Neuron (in vitro differentiated cells): ENCODE data around the gene WDR5.
A peak's percentile ranks its signal among the peaks of the same experiment; 100 is the strongest.

Experiments used
- H2AFZ ChIP-seq: one replicate; pipeline ENCODE4 v1.6.1; 2013; ENCODE audit warnings: low read depth, mild to moderate bottlenecking, inconsistent platforms, low read length, moderate library complexity
- H3K27me3 ChIP-seq: one replicate; pipeline ENCODE4 v1.6.1; 2013; ENCODE audit warnings: low read length; ENCODE audit not compliant: insufficient read depth
- H3K36me3 ChIP-seq: one replicate; pipeline ENCODE4 v1.6.1; 2013; ENCODE audit warnings: low read length; ENCODE audit not compliant: insufficient read depth
- H3K4me1 ChIP-seq: one replicate; pipeline ENCODE4 v1.6.1; 2013; ENCODE audit warnings: low read length; ENCODE audit not compliant: insufficient read depth
- H3K4me3 ChIP-seq: 2 replicates; pipeline ENCODE4 v1.5.1; 2013; ENCODE audit warnings: mild to moderate bottlenecking, low read length, moderate library complexity
- H3K9me3 ChIP-seq: one replicate; pipeline ENCODE4 v1.6.1; 2013; ENCODE audit warnings: low read length

Gene WDR5

DNA sequence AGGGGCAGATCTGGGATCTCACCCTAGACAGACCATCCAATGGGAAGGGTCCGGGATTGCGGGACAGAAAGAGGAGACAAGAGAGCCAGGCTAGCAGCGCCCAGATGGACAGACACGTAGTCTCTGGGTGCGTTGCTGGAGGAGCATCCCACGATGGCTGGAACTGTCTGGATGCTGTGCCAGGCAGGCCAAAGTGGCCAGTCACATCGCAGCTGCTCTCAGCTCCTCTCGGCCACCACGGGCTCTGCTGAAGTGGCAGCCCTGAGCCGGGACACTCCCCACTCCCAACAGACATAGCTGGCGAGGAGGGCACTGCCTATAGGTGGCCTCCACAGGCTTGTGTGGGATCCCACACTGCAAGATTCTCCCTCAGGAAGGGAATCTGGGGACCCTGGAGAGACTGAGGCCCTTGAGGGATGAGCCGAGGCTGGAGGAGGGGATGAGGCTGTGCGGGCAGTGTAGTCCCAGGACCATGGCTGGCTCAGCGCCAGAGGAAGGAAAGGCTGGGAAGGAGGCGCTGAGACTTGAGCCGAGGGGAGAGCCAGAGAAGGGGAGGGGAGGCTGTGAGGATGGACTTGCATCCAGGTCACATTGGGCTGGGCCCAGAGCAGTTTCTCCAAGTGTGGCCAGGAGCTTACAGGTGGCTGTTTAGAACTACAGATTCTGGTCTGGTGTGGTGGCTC lies 10.3 kb upstream of the WDR5 start:
- H3K4me1 ChIP-seq, result peaks cover 4% of the 10 kb centered on the region
- H3K4me3 ChIP-seq, result no peak overlapping the region
- H3K36me3 ChIP-seq, result no peaks in the 10 kb centered on the region
- no peaks in the 10 kb centered on the region for H3K9me3 ChIP-seq
- H2AFZ ChIP-seq, result no peak overlapping the region
- H3K27me3 ChIP-seq, result peaks cover 3% of the 10 kb centered on the region

DNA sequence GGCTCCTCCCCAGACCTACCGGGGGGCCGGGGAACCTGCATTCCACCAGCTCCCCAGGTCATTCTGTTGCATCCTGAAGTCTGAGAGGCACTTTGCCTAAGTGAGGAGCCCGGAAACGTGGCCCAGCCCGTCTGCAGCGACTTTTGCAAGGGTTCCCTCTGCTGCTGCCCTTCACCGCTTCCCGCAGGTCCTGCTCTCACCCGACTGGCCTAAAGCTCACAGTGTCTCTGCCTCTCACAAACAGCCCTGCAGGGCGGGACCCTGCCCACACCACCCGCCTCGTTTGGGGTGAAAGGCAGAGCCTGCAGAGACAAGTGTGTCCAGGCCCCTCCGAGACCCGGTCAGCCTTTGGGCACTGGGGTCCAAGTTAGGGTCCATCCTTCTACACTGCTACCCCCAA lies 9.5 kb upstream of the WDR5 start:
- Histone ChIP-seq H3K27me3 (peaks cover 3% of the 10 kb centered on the region), H3K4me1 (peaks cover 4% of the 10 kb centered on the region), H3K9me3 (no peaks in the 10 kb centered on the region), H3K36me3 (no peaks in the 10 kb centered on the region), H2AFZ (no peak overlapping the region), H3K4me3 (no peak overlapping the region)

DNA sequence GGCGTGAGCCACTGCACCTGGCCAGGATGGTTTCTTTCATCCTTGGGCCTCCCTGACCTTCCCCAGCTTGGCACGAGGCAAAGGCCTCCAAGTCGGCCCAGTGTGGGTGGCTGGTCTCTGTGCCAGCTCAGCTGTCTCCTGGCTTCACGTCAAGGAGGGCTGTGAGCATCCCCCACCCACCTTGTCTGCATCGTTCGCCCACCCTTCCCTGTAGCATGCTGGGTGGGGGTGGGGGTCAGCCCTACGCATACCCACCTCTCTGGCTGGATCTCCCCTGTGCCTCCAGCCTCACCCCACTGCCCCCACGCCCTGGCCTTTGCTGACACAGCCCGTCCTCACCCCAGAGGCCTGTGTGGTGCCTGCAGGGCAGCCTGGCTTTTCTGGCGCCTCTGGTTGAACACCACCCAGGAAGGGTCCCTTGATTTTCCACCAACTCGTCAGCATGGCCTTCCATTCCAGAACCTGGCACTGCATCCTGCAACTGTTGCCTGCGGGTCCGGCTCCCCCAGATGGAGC lies 8.8 kb upstream of the WDR5 start:
- Histone ChIP-seq H3K4me1 (peaks cover 4% of the 10 kb centered on the region), H3K27me3 (peaks cover 3% of the 10 kb centered on the region), H3K9me3 (no peaks in the 10 kb centered on the region), H3K4me3 (no peak overlapping the region), H3K36me3 (no peaks in the 10 kb centered on the region), H2AFZ (no peak overlapping the region)

DNA sequence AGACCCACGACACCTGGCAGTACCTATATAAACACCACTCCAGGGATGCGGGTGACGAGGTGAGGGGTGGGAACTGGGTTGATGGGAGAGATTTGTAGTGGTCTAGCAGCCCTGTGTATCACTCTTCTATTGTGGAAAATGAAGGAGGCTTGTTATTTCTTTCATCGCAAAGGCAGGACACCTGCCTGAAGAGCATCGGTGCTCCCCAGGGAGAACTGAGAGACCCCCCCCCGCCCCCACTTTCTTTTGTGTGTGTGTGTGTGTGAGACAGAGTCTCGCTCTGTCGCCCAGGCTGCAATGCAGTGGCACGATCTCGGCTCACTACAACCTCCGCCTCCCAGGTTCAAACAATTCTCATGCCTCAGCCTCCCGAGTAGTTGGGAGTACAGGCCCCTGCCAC lies 8.3 kb upstream of the WDR5 start:
- Histone ChIP-seq H2AFZ (no peak overlapping the region), H3K27me3 (peaks cover 3% of the 10 kb centered on the region), H3K4me3 (no peak overlapping the region), H3K36me3 (no peaks in the 10 kb centered on the region), H3K9me3 (no peaks in the 10 kb centered on the region), H3K4me1 (peaks cover 4% of the 10 kb centered on the region)

DNA sequence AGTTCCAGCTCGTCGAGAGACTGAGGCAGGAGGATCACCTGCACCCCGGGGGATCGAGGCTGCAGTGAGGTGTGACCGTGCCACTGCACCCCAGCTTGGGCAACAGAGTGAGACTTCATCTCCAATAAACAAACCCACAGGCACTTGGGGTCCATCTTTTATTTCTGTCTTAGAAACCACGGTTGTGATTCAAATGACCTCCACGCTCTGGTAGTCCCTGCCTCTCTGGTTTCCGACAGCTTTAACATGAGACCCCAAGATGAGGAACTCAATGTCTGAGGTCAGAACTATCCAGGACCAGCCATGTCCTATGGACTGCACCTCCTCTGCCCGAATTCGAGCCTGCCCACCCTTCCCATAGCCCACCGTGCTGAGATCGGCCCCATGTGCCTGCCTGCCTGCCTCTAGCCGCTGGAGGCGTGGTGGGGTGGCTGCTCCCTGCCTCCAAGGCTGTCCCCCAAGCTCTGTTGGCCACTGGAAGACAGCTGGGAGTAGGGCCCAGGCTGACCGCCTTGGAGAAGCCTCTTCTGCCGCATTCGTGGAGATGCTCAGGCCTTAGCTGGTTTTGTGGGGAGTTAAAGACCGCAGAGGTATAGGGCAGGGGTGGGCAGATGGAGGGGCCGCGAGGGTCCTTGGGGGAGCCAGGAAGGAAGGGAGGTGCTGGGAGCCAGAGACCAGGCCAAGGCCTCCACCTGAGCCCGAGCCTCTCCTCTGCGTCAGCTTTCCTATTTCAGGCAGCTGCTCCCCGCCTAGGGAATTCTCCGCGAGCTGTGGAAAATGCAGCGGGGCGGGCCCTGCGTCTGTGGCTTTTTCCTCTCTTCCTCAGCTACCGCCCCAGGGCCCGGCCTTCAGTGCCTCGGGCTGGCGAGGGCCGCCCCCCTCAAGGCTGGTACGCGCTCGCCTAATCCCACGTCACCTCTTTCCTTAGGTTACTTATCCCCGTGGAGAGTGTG lies 6.9 kb upstream of the WDR5 start:
- peaks cover 4% of the 10 kb centered on the region for H3K4me1 ChIP-seq
- H3K9me3 ChIP-seq, result no peaks in the 10 kb centered on the region
- no peaks in the 10 kb centered on the region for H3K36me3 ChIP-seq
- peaks cover 3% of the 10 kb centered on the region for H3K27me3 ChIP-seq
- no peak overlapping the region for H3K4me3 ChIP-seq
- no peak overlapping the region for H2AFZ ChIP-seq

DNA sequence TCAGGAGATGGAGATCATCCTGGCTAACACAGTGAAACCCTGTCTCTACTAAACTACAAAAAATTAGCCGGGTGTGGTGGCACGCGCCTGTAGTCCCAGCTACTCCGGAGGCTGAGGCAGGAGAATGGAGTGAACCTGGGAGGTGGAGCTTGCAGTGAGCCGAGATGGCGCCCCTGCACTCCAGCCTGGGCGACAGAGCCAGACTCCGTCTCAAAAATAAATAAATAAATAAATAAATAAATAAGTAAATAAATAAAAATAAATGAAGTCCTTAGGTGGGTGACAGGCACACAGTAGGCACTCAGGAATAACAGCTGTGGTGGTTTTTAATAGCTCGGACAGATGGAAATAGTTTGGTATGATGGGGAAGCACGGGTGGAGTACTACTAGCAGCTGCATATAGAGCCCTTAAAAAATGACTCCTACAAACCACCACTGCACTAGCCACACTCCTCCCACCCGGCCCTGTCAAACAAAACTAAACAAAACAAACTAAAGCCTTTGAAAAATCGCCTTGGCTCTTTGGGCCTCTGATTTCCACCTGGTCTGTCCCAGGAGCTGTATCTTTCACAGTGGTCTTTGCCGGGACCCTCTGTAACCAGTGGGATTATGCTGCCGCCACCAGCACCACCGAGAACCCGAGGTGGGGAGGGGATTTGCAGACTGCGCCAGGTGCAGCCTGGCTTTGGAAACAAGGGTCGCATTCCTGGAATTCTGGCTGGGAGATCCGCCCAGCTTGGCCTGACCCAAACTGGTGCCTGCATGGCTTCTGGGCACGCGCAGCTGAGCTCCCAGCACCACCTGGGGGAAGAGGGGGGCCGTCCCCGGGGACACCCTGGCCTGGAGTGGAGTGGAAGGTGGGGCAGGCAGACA lies 5.1 kb upstream of the WDR5 start:
- H3K27me3 ChIP-seq, result peaks cover 1% of the 10 kb centered on the region
- no peaks in the 10 kb centered on the region for H3K36me3 ChIP-seq
- no peak overlapping the region for H3K4me3 ChIP-seq
- peaks cover 11% of the 10 kb centered on the region for H3K4me1 ChIP-seq
- H3K9me3 ChIP-seq, result no peaks in the 10 kb centered on the region
- no peak overlapping the region for H2AFZ ChIP-seq

DNA sequence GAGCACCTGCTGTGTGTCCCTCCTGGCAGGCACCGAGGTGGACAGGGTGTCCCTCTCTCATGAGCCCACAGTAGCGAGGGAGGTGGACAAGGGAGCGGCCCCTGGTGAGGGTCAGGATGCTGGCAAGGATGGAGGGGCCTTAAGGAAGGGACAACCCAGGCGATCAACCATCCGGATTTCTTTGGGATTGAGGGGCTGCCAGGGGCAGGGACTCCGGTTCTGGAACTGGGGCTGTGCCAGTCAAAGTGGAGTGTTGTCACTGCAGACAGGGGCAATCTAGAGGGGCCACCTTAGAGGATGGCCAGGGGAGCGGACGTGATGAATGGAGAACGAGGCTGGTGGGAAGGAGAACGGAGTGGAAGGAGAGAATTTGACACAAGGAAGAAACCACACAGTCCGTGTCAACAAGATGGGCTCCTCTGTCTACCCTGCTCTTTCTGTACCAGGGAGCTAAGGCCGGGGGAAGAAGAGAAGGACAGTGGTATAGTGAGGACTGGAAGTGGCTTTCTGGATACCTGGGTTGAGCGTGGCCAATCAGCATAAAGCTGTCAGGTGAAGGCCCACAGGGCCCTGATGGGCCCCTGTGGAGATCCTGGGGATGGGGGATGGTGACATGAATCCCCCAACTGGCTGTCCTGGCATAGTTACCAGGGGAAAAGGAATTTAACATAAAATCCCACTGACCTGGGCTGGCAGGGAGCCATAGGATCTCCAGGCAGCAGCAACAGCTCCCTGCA lies 4.2 kb upstream of the WDR5 start:
- H3K4me3 ChIP-seq, result no peak overlapping the region
- H3K4me1 ChIP-seq, result peaks cover 11% of the 10 kb centered on the region
- H3K36me3 ChIP-seq, result no peaks in the 10 kb centered on the region
- no peaks in the 10 kb centered on the region for H3K9me3 ChIP-seq
- H2AFZ ChIP-seq, result no peak overlapping the region
- no peaks in the 10 kb centered on the region for H3K27me3 ChIP-seq

DNA sequence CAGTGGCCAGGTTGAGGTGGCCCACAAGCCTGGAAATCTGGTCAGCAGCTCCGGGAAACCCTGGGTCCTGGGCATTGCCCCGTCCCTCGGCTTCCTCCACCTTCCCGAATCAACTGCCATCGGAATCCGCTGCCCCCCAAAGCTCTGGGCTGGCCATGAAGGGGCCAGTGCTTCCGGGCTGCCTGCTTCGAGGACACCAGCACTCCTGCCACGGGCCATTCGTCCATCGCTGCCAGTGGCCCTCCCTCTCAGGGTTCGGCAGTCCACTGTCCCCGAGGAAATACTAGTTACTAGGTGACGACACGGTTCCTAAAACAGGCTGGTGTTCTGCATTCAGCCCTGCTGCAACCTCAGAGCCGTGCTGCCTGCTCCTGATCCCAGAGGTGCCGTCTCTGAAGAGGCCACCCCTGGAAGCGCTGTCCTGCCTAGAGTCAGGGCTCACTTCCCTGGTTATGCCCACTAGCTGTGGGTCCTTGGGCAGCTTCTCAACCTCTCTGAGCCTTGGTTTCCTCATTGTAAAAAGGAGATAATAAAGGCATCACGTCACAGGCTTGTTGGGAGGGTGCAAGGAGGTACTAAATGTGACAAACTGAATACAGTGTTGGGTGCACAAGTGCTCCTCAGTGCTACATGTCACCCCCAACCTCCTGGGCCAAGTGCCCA lies 3.5 kb upstream of the WDR5 start:
- Histone ChIP-seq H3K9me3 (no peaks in the 10 kb centered on the region), H2AFZ (no peak overlapping the region), H3K4me3 (no peak overlapping the region), H3K27me3 (no peaks in the 10 kb centered on the region), H3K36me3 (no peaks in the 10 kb centered on the region), H3K4me1 (peaks cover 18% of the 10 kb centered on the region)

DNA sequence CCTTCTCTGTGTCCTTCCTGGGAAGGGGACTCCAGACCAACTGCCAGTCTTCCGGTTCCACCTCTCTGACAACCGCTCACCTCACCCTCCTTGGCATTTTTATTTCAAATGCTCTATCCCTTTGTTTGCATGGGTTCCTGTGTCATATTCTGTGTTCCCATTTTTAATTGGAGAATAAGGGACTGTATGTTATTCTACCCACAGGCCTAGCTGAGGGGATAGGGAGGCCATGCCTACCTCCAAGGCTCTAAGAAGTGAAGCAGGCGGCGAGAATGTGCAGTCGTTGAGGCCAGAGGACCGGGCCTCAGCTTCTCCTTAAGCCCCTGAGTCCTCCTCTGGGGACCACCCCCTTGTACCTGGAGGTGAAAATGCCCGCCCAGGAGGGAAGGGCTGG lies 936 bp upstream of the WDR5 start:
- peaks cover 35% of the 10 kb centered on the region for H3K4me1 ChIP-seq
- H3K4me3 ChIP-seq, result peak overlapping the region; percentile 79
- H2AFZ ChIP-seq, result peak overlapping the region; percentile 99
- H3K27me3 ChIP-seq, result no peaks in the 10 kb centered on the region
- H3K9me3 ChIP-seq, result no peaks in the 10 kb centered on the region
- H3K36me3 ChIP-seq, result peaks cover 5% of the 10 kb centered on the region

DNA sequence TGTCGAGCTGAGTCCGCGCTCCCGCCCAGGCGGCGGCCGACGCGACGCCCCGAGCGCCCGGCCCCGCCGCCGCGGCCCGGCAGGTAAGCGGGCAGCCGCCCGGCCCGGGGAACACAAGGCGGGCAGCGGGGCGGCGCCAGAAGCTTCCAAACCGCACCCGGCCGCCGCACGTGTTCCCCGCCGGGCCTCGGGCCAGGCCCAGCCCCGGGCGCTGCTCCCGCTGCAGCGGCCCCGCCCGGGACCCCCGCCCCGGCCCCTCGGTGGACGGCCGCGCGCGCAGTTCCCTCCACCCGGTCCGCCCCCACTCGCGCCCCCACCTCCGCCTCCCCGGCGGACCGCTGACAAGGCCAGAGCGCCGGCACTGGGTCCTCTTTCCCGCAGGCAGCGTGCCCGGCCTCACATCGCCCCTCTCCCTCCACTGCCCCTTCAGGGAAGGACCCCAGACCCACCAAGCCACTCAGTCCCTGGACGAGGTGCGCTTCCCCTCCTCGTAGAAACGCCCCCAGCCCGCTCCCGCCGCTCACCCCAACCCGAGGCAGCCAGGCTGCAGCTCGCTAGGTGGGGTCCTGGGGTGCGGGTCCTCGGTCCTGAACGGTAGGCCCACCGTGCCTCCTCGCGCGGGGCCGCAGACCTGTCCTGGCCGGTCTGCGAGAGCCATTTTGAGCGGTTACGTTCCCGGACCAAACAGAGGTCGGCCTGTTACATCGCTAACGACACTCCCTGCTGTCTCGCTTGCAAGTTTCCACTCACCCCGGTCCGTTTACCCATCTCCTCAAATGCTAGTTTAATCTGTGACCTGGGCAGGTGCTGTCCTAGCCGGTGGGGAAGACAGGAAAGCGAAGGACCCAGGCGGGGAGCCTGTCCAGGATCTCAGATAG lies 475 bp downstream of the WDR5 start:
- H3K9me3 ChIP-seq, result no peaks in the 10 kb centered on the region
- no peaks in the 10 kb centered on the region for H3K27me3 ChIP-seq
- peak overlapping the region; percentile 79 for H3K4me3 ChIP-seq
- H2AFZ ChIP-seq, result no peak overlapping the region
- peaks cover 35% of the 10 kb centered on the region for H3K4me1 ChIP-seq
- peaks cover 17% of the 10 kb centered on the region for H3K36me3 ChIP-seq

DNA sequence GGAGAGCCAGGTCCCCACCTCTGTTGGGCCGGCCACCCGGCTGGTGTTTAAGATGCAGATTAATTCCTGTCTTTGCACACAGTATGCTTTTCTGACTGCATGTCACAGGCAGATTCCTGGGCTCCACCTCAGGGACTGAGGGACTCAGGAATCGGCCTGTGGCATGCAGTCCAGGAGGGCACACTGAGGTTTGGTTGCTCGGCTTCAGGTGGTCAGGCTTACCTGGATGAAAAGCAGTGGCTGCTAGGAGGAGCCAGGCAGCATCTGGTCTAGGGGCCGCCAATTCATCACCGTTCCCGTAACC lies 1.1 kb downstream of the WDR5 start:
- Histone ChIP-seq H3K4me3 (peak overlapping the region; percentile 79), H3K9me3 (no peaks in the 10 kb centered on the region), H2AFZ (no peak overlapping the region), H3K36me3 (peaks cover 23% of the 10 kb centered on the region), H3K27me3 (no peaks in the 10 kb centered on the region), H3K4me1 (peaks cover 35% of the 10 kb centered on the region)
